GM21526 (cell line): ENCODE data around the gene CISTR.
A peak's percentile ranks its signal among the peaks of the same experiment; 100 is the strongest.

Source experiments
- ATAC-seq: cut with Tn5 transposase; IDR thresholded peaks from one replicate; pipeline ENCODE4 v1.9.1; 2021; ENCODE audit warnings: moderate library complexity; ENCODE audit not compliant: unreplicated experiment, low FRiP score

CISTR gene

DNA sequence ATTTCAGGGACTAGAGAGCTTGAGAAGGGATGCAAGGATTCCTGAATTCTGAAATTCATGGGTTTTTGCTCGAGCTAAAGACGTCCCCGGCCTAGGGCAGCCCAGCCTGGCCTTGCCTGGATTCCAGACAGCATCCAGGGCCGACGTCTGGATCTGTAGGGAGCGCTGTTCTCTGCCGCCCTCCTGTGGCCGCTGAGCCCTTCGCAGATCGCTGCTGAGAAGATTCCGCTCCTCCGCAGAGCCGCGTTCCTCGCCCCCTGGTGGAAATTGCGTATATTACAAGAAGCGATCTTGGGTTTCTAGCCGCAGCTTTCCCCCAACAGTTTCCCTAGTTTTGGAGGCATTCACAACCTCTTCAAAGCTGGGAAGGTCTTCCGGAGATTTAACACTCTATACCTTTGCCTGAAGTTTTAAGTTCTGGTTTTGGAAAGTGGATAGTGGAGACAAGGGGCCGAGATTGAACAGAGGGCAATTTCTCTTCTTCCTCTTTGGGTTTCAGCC is 5.1 kb downstream of the CISTR start:
- no peak for ATAC-seq

DNA sequence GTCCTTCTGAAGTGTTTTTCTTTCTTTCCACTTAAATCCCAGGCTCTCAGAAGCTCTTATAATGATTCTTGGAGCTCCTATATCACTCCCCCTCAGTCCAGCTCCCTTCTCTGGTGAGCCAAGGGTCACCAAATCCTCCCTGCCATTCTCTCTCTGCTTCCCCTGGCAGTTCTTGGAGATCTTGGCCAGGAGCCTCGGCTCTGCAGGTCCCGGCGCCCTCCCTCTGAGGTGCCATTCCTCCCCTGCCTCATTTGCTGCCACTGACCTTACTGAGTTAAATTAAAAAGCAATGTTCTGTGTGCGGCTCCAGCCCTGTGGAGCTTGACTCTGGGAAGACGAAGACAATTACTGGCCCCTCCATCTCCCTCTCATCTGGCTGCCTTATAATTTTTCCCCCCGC is 7.0 kb downstream of the CISTR start:
- ATAC-seq: no peak

DNA sequence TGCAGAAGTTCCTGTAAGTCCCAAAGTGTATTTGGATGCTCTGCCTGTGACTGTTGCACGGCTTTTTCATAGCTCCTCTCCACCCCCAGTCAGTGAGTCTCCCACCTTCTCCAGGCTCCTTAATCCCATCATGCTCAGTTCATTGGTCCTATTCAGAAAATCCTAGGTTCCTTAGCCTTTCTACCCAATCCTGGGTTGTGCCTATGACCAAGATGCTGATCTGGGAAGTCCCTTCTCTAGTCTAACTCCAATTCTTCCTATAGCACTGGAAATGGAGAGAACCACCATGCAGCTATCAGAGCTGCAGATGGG is 7.7 kb downstream of the CISTR start:
- ATAC-seq: no peak

DNA sequence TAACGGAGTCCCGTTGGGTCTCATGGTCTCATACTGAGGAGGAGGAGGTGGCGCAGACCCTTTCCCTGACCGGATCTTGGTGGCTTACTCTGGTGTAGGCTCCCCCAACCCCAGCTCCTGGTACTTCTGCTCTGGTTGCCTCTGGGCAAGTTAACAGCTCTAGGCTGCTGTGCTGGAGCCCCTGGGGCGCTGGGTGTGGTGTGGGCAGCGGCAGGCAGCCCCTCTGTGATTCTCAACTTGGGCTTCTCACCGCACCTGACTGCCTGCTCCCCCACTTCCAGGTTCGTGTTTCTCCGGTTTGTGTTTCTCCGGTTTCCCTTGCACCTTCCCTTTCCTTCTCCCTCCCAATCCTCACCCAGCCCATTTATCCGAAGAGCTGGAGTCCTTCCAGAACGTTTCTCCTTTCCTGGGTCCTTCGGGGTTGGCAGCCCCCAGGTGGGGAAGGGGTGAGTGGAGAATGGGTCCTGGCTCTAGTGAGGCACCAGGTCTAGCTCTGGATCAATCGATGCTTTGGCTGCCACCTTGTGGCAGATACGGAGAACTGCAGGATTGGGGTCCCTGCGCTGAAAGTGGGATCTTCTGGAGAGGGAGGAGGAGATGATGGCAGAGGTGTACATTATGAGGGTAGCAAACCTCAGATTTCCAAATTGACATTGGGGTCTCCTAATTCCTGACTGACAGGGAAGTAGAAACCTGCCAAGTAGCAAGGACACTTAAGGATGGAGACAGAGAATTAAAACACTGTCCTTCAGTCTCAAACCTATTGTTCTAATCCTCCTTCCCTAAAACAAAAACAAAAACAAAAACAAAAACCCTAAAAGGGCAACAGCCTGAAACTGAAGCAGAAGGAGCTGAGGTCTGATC is 8.3 kb downstream of the CISTR start:
- no peak for ATAC-seq

DNA sequence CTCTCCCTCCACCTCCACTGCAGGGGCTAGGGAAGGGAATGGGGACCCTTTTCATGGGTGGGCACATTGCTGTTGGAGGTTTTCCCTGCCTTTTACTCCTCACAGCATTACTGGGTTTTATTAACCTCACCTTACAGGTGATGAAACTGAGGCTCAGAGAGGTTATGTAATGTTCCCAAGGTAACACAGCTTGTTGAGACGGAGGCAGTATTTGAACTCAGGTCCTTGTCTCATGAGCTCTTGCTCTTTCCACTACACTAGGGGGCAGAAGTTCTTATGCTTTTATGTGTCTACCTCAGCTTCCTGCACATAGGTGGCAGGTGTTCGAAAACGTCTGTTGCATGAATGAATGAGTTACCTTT is 11.7 kb downstream of the CISTR start:
- no peak for ATAC-seq

DNA sequence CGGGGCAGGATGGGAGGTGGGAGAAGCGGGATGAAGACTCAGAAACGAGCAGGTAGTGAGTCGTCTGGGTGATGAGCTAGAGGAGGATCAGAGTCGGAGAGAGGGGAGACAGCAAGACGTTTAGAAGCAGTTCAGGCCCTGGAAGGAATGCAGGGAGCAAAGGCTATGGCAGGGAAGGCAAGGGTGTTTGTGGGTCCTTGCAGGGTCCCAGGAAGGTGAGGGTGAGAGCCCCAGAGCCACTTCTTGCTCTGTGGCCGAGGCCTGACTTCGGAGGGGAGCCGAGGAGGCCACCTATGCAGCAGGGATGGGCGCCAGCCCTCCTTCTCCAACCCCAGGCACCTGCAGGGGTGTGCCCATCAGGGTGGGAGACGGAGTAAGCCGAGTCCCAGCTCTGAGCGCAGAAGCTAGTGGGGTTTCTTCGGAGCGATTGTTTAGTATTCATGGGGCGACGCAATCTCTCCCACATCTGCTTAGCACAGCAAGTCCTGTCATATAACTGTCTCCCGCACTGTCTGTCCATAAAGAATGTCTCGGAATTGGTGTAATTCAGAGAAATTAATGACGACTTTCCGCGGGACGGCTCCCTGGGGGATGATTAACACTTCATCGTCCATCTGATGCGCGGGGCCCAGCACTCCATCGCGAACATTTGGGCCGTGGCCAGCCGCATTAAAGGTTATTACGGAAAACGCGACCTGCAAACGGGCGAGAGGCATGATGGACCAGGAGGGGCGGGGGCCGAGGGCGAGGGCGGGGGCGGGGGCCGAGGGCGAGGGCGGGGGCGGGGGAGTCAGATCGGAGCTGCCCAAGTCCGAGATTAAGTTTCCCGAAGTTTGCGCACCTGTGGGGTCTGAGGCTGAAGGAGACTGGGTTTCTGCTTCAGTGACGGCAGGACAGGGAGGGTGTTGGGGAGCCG is 12.3 kb downstream of the CISTR start:
- ATAC-seq: no peak

DNA sequence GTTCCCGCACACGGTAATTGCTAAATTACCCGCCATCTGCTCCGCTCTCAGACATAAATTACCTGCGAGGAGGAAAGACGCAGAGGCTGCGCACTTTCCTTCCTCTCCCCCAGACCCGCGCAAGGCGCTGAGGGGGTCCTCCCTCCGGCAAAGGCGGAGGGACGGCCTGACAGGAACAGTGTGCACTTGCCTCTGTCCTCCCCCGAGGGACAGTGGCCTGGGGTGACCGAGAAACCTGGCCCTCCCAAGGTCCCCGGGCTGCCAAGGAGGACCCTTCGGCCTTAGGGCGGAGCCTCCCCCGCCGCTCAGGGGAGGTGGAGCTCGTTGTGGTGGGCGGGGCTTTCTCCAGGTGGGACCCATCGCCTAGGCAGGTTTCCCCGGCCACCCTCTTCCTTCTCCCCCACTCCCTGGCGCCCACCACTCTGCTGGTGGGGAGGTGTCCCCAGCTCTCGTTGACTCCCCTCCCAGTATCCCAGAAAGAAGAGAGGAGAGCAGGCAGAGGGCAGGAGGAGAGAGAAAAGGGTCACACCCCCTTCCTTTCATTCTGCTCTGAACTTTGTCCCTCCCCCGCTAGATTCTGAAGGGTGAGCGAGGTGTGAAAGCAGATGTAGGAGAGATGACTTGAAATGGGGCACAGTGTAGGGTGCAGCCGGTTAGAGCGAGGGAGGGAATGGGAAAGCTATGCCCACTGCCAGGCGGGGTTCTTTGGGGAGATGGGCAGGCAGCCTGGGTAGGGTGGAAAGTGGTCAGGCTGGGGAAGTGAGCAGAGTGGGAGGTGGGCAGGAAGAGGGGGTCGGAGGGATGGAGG is 13.2 kb downstream of the CISTR start:
- ATAC-seq: no peak

DNA sequence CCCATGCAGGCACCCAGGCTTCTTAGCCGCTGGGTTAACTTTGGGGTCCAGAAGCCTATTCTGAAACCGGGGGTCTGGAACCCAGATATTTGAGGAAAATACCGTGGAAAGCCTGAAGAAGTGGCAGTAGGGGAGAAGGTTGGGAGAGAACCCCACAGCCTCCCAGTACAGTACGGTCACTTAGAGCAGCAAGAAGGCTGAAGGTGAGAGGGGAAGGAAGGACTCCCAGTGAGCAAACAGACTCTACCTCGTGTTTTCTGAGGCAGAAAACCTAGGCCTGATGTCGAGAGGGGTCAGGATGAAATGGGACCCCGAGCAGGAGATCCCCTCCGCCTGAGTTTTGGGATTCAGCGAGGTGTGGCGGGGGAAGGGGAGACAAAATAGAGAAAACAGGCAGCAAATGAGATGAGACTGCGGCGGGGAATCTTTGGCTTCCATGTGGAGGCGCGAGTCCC is 13.8 kb downstream of the CISTR start:
- no peak for ATAC-seq

DNA sequence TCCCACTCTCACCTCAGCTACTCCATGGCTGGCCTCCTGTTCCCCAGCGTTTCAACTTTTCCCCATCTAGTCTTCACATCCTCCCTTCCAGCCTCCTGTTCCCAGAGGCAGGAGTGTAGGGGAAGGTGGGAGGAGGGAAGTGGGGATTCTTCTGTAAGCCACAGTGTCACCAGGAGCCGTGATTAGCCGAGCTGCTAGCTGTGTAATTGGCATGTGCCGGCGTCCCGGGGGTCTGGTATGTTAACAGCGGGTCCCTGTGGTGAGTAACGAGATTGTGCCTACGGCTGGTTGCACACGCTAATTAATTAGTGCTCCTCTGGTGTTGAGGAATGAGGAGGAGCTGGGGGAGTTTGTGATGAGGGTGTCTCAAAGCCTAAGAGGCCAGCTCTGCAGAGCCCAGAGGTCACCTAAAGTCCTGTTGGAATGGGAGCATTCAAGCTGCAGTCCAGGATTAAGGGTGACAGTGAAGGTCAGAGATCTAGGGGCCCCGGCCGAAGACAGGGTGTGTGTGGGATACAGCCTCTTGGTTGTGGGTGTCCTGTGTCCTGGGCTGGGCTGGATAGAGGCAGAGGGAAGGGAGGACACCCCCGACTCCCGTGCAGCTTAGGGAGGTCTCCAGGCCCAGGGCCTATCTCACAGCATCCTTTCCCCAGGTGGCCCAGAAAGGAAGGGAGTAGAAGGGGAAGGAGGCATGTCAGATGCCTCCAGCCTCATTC is 14.5 kb downstream of the CISTR start:
- ATAC-seq: no peak

DNA sequence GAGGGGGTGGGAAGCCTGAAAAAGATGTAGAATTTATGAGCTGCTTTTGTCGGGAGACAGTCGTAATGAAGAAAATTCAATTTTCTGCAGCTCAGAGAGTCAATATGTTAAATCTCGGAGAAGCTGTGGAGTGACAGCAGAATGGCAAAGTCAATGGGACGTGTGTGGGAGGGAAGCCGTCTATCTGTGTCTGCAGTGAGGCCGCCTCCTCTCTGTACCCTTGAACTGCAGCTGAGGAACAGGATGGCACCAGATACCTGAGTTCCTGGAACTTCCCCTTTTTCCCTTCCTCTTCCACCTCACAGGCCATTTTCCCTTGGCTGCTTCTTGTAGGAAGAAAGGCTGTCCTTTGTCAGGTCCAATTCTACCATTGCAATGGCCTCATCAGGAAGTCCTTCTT is 15.2 kb downstream of the CISTR start:
- ATAC-seq: no peak

DNA sequence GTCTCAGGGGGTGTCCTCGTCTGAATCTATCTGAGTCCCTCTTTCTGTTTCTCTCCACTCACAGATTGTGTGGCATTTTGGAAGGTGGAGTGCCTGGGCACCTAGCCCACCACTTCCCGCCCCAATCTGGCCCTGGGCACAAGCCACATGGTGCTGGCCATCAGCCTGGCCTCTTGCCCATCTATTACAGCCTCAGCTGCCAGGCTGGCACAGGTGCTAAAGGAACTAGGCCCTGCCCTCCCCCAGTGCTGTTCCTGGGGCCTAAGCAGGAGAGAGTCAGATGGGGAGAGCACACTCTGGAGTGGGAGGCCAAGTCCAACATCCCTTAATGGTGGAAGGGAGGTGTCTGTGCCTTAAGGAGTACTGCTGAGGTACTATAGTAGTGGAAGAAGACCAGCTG is 16.2 kb downstream of the CISTR start:
- ATAC-seq: no peak

DNA sequence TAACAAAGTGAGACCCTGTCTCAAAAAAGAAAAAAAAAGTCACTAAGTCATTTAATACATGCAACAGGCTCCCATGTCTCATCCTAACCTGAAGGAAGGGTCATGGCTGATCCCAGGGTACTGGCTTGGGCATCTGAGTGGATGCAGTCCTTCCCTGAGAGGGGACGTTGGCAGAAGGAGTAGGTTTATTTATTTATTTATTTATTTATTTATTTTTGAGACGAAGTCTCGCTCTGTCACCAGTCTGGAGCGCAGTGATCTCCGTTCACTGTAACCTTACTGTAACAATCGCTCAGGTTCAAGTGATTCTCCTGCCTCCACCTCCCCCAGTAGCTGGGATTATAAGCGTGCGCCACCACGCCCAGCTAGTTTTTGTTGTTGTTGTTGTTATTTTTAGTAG is 17.4 kb downstream of the CISTR start:
- no peak for ATAC-seq

DNA sequence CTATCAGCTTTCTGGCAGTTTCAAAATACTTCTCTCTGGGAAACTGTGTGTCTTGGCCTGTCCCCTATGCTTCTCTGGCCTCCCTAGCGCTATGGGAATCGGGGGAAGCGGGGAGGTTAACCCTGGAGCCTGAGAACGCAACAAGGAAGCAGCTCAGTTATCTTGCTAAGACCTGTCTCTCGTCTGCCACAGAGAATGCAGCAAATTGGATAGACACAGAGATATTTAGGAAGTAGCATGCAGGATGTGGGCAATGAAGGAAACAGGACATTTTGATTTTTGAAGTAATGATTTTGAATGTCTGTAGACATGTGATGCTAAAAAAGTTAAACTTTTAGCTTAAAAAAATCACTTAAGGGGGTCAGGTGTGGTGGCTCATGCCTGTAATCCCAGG is 18.0 kb downstream of the CISTR start:
- ATAC-seq: no peak

DNA sequence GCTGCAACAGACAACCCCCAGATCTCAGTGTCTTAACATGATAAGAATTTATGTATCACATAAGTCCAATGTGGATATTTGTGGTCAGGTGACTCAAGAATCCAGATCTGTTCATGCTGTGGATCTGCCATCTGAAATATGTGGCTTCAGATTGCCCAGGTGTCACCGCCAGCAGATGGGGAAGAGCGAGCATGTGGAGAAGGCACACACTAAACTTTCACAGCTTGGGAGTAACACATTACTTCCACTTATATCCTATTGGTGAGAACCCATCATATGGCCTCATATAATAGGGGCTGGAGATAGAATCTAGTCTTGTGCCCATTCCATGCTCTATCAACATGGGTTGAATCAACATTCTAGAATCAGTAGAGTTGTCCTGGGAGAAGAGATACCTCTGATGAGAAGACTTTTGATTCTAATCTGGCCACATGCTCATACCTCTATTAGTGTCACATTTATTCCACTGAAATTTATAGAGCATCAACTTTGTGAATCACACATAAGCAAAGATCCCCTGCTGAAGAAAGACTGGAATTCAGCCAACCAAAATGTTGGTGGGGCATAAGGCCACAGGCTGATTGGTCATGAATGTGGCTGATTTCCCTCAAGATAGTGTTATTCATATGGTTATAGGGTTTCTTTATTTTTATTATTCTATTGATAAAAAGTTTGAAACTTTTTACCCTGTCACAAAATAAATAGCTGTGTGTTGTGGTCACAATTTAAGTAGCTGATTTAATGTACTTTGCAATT is 18.6 kb downstream of the CISTR start:
- ATAC-seq: no peak

DNA sequence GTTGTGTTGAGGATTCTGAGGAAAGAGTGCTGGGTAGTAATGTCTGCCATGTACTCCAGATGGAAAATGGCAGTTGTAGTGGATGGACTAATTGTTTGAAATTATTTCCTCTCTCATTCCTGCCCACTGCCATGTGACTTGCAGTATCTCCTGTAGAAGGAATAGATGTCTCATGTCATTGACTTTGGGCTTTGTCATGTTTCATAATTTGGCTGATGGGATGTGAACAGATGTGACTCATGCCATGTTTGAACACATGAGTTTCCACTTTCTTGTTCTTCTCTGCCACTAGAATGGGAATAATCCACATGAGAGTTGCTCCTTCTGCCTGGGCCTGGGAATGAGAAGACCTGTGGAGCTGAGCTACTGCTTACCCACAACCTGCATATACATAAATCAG is 22.1 kb downstream of the CISTR start:
- no peak for ATAC-seq

DNA sequence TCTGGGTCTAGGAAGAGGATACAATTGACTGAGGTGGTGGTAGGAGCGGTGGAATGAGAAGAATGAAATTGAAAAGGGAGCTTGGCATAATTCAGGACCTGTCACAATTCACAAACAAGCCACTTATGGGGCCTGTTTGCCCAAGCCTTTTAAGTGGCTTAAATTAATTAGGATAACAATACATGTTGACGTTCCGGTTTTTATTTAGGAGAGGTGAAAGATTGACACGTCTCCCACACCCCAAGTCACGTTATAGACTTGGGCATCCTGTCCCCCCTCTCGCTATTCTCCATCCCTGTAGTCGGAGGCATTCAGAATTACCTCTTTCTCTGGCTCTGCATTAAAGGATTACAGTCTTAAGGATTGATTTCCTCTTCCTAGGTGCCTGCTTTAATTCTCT is 23.6 kb downstream of the CISTR start:
- ATAC-seq: no peak

DNA sequence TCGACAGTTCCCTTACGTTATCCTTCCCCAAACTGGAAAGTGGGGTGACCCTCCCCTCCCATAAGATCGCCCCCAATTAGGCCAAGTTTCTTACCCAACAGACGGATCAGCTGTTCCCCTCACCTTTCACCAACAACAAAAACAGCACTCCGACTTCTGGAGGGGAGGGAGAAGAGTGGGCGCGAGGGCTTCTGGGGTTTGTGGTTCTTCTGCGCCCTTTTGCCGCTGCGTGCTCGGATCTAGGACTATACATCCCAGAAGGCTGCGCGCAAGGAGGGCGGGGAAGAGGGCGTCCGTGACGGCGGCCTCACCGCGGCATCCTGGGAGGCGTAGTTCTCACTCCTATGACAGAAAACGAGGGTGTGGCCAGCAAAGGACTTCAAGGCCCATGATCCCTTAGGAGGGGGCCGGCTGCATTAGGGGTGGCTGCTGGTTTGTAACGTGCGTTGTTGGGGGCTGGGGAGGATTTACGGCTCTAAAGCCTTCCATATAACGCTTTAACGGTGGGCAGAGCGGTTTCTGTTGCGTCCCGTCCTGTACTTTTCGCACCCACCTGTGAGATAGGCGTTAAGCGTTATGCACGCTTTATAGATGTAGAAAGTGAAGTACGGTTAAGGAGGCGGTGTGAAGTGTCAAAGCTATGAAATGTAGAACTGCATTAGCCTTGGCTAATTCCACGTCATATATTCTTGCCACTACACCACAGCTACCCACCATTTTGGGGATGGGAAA is 24.3 kb downstream of the CISTR start, which contains the start of gene CALCOCO1:
Gene CALCOCO1 (minus strand): TSS at position 143 of the 732 bp plus-strand sequence. CDS start 2,210 bp downstream, outside the sequence.
- peak; percentile 98 for ATAC-seq

DNA sequence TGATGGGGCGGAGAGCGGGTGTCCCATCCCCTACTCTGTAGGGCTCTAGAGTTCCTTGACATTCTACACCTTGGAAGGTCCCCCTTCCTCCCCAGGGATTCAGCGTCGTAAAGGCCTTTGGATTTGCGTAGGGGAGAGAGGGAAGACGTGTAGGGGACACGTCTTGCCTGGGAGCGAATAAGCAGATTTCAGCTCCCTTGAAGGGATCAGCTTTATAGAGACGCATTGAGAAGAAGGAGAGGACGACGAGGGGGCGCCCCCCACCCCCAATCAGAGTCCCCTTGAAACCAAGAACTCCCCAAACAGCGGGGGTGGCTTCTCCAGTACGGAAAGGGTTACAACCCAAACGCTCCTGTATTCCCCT is 24.9 kb downstream of the CISTR start:
- peak; percentile 3 for ATAC-seq

DNA sequence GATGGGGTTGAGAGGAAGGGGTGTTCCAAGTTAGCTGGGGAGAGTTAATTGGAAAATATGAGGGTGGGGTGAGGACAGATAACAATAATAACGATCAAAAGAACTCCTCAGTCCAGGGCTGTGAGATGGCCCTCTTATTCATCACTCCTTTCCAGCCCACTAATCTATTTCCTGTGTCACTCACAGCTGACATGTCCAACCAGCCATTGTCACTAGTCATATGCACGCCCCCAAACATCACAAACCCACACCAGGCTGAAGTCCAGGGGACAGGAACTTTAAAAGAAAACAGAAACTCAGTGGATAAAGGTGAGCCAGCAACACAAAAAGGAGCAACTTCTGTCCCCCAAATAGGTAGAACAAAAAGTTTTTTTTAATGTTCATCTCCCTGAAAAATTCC is 25.4 kb downstream of the CISTR start:
- no peak for ATAC-seq
